Naive thymus-derived CD4-positive, alpha-beta T cell (primary cell): ENCODE results near the gene MED15. TPM values are rescaled to one million over a fixed set of nuclear protein-coding genes. Genes with fewer than 3 reads are reported as not detected.
A peak's percentile ranks its signal among the peaks of the same experiment; 100 is the strongest.
"Not testable (repeated sequence)": the region's sequence is repeated elsewhere in the genome, so short reads cannot be mapped to it uniquely, and the experiment has no call there.

Source experiments
- ATAC-seq: fragments of 150-1000 bp; cut with Tn5 transposase; 2 replicates; pipeline ENCODE4 v1.10.0; 2021; ENCODE audit warnings: mild to moderate bottlenecking, moderate library complexity
- CTCF ChIA-PET: fragments of 350-600 bp; sonication (Branson Sonifier 250); formaldehyde crosslinking; loops from one replicate; lab custom pipeline; 2021; ENCODE audit warnings: antibody characterized with exemption; lab: Charles Lee
- POLR2A ChIA-PET: fragments of 350-600 bp; sonication (Branson Sonifier 250); formaldehyde crosslinking; loops from one replicate; lab custom pipeline; 2021; ENCODE audit warnings: antibody characterized with exemption, inconsistent platforms; lab: Charles Lee
- DNase-seq, 9 donors: peaks; one replicate each; pipeline versions ENCODE4 v3.0.0 to v3.0.0-alpha.2; 2020 to 2022; ENCODE audit warnings: mixed read lengths in 1 of 9
- H3K27ac ChIP-seq: one replicate; pipeline ENCODE4 v1.7.0; 2013; ENCODE audit warnings: mild to moderate bottlenecking, low read depth, low read length, moderate library complexity
- H3K27me3 ChIP-seq, 2 donors: one replicate each; pipeline ENCODE4 v1.7.0; 2013; ENCODE audit warnings: low read length in 2 of 2, mild to moderate bottlenecking in 2 of 2, moderate library complexity in 2 of 2; ENCODE audit not compliant: control insufficient read depth in 2 of 2, insufficient read depth in 2 of 2
- H3K36me3 ChIP-seq, 3 experiments: 1 replicate in 2 of 3; 2 replicates in 1 of 3; pipeline ENCODE4 v1.7.0; 2013; ENCODE audit warnings: low read length in 3 of 3, mild to moderate bottlenecking in 3 of 3, moderate library complexity in 1 of 3; ENCODE audit not compliant: insufficient read depth in 3 of 3, control insufficient read depth in 2 of 3
- H3K4me1 ChIP-seq, 2 donors: one replicate each; pipeline ENCODE4 v1.7.0; 2013; ENCODE audit warnings: low read length in 2 of 2, mild to moderate bottlenecking in 2 of 2, moderate library complexity in 1 of 2; ENCODE audit not compliant: control insufficient read depth in 2 of 2, insufficient read depth in 2 of 2
- H3K4me3 ChIP-seq: 2 replicates; pipeline ENCODE4 v1.7.0; 2013; ENCODE audit warnings: mild to moderate bottlenecking, low read length
- H3K9me3 ChIP-seq, 3 experiments: 1 replicate in 2 of 3; 2 replicates in 1 of 3; pipeline ENCODE4 v1.7.0; 2013; ENCODE audit warnings: low read length in 3 of 3; ENCODE audit not compliant: control insufficient read depth in 2 of 3
- H3K27ac Mint-ChIP-seq, 9 donors: one replicate each; pipeline ENCODE4 v1.8.0; 2020 to 2022; ENCODE audit warnings: mixed read lengths in 9 of 9, mild to moderate bottlenecking in 8 of 9, moderate library complexity in 5 of 9, inconsistent platforms in 2 of 9
- H3K27me3 Mint-ChIP-seq, 5 donors: one replicate each; pipeline ENCODE4 v1.8.0; 2021 to 2022; ENCODE audit warnings: mixed read lengths in 5 of 5, mild to moderate bottlenecking in 1 of 5
- H3K36me3 Mint-ChIP-seq, 5 donors: one replicate each; pipeline ENCODE4 v1.8.0; 2020 to 2022; ENCODE audit warnings: mixed read lengths in 5 of 5, mild to moderate bottlenecking in 3 of 5, inconsistent platforms in 1 of 5
- H3K4me1 Mint-ChIP-seq, 7 donors: one replicate each; pipeline ENCODE4 v1.8.0; 2020 to 2022; ENCODE audit warnings: mixed read lengths in 7 of 7, mild to moderate bottlenecking in 3 of 7, inconsistent platforms in 1 of 7
- H3K4me3 Mint-ChIP-seq, 10 donors: one replicate each; pipeline ENCODE4 v1.8.0; 2020 to 2022; ENCODE audit warnings: mild to moderate bottlenecking in 10 of 10, mixed read lengths in 10 of 10, moderate library complexity in 6 of 10, inconsistent platforms in 2 of 10
- H3K9me3 Mint-ChIP-seq, 11 donors: one replicate each; pipeline ENCODE4 v1.8.0; 2020 to 2022; ENCODE audit warnings: mixed read lengths in 11 of 11, mild to moderate bottlenecking in 4 of 11, inconsistent platforms in 1 of 11, moderate library complexity in 1 of 11
- intact Hi-C, 2 donors: fragments of 100-400 bp; cut with micrococcal nuclease; formaldehyde crosslinking; loops; one replicate each; pipeline ENCODE4 v1.15.1; 2023
- polyA plus RNA-seq, 2 donors: library from polyadenylated mRNA; unstranded; fragments of 300-500 nt; fragmentation: Illumina TruSeq; gene quantifications; one replicate each; pipeline ENCODE4 v1.2.3, GENCODE V29; 2021
- total RNA-seq, 6 experiments: library from RNA in 5 of 6; stranded (reverse) in 5 of 6; gene quantifications; 1 replicate in 5 of 6; 2 replicates in 1 of 6; pipeline ENCODE4 v1.2.3 and lab custom pipeline; 2021 to 2026

Gene MED15
- total and polyA plus RNA-seq, 7 experiments from 2014 or later, result 24.3 to 235 (median 192) TPM

GRCh38 chr22:20591660-20592310 lies 84.4 kb downstream of the MED15 start:
- ChIA-PET CTCF (interaction anchor here (0.6 to 0.8 kb wide), 3 partner anchors 19 to 195 kb away, joined by 3 to 5 read pairs (median 5); no protein-coding TSS in a partner anchor), POLR2A (interaction anchor here (0.6 kb wide), 1 partner anchor 148 kb away, joined by 4 read pairs; no protein-coding TSS in a partner anchor)
- Mint-ChIP-seq H3K36me3 (peaks cover 0 to 2% (median 0%) of the 10 kb centered on the region in 5 donors), H3K4me3 (no peak overlapping the region), H3K9me3 (no peaks in the 10 kb centered on the region), H3K4me1 (peaks cover 0 to 11% (median 7%) of the 10 kb centered on the region in 7 donors), H3K27ac (no peak overlapping the region), H3K27me3 (peaks cover 0 to 4% (median 0%) of the 10 kb centered on the region in 5 donors)
- no peak for ATAC-seq
- Histone ChIP-seq H3K4me3 (no peak overlapping the region), H3K4me1 (no peaks in the 10 kb centered on the region), H3K27me3 (no peaks in the 10 kb centered on the region), H3K36me3 (peaks cover 0 to 12% (median 3%) of the 10 kb centered on the region in 3 experiments), H3K9me3 (no peaks in the 10 kb centered on the region), H3K27ac (no peak overlapping the region)
- DNase-seq, result no peak
- intact Hi-C loops, result no loop called here

- H3K4me1 Mint-ChIP-seq, POLR2A ChIA-PET, H3K36me3 ChIP-seq, H3K27me3 ChIP-seq, ATAC-seq, H3K4me1 ChIP-seq, H3K9me3 Mint-ChIP-seq, H3K9me3 ChIP-seq, H3K27ac ChIP-seq, intact Hi-C loops, DNase-seq, H3K27me3 Mint-ChIP-seq, H3K36me3 Mint-ChIP-seq, H3K4me3 Mint-ChIP-seq, H3K4me3 ChIP-seq: not testable (repeated sequence)
- peak overlapping the region in 4 of 9 donors; percentile 36 to 62 (median 56) for H3K27ac Mint-ChIP-seq
- CTCF ChIA-PET, result interaction anchor here (0.6 to 0.7 kb wide), 2 partner anchors 10 to 71 kb away, joined by 4 to 6 read pairs; no protein-coding TSS in a partner anchor
Measured at GRCh38 chr22:20594038-20594437, 86.6 kb downstream of the MED15 start.

- H3K4me3 Mint-ChIP-seq, intact Hi-C loops, H3K9me3 ChIP-seq, POLR2A ChIA-PET, H3K27me3 Mint-ChIP-seq, H3K27ac ChIP-seq, H3K4me3 ChIP-seq, H3K36me3 Mint-ChIP-seq, H3K4me1 Mint-ChIP-seq, H3K9me3 Mint-ChIP-seq, H3K4me1 ChIP-seq, H3K36me3 ChIP-seq, H3K27me3 ChIP-seq, DNase-seq, ATAC-seq: not testable (repeated sequence)
- peak overlapping the region in 1 of 9 donors; percentile 18 for H3K27ac Mint-ChIP-seq
- CTCF ChIA-PET, result interaction anchor here (0.6 kb wide), 1 partner anchor 9 kb away, joined by 6 read pairs; no protein-coding TSS in a partner anchor
Measured at GRCh38 chr22:20594486-20594885, 87.1 kb downstream of the MED15 start.

GRCh38 chr22:20595461-20595860 lies 88.1 kb downstream of the MED15 start:
- Mint-ChIP-seq H3K27ac (no peak overlapping the region), H3K27me3 (peaks cover 0 to 4% (median 0%) of the 10 kb centered on the region in 5 donors), H3K9me3 (no peaks in the 10 kb centered on the region), H3K4me1 (peaks cover 0 to 7% (median 4%) of the 10 kb centered on the region in 7 donors), H3K4me3 (no peak overlapping the region), H3K36me3 (no peaks in the 10 kb centered on the region)
- ChIA-PET POLR2A (no interaction called here), CTCF (interaction anchor here (0.7 kb wide), 1 partner anchor 20 kb away, joined by 6 read pairs; no protein-coding TSS in a partner anchor)
- Histone ChIP-seq H3K36me3 (no peaks in the 10 kb centered on the region), H3K4me1 (no peaks in the 10 kb centered on the region), H3K27ac (no peak overlapping the region), H3K27me3 (no peaks in the 10 kb centered on the region), H3K4me3 (no peak overlapping the region), H3K9me3 (no peaks in the 10 kb centered on the region)
- intact Hi-C loops, result no loop called here
- ATAC-seq (no peak), DNase-seq (no peak)

- H3K4me1 ChIP-seq, result no peaks in the 10 kb centered on the region
- Mint-ChIP-seq H3K27ac (no peak overlapping the region), H3K36me3 (no peaks in the 10 kb centered on the region), H3K4me3 (no peak overlapping the region), H3K27me3 (peaks cover 0 to 2% (median 0%) of the 10 kb centered on the region in 5 donors), H3K9me3 (no peaks in the 10 kb centered on the region), H3K4me1 (peaks cover 0 to 4% (median 0%) of the 10 kb centered on the region in 7 donors)
- no peaks in the 10 kb centered on the region for H3K27me3 ChIP-seq
- no peak overlapping the region for H3K27ac ChIP-seq
- DNase-seq, result no peak
- POLR2A ChIA-PET, result interaction anchor here (0.5 kb wide), 1 partner anchor 43 kb away, joined by 3 read pairs; no protein-coding TSS in a partner anchor
- no peaks in the 10 kb centered on the region for H3K36me3 ChIP-seq
- CTCF ChIA-PET, result no interaction called here
- H3K4me3 ChIP-seq, result no peak overlapping the region
- no peak for ATAC-seq
- intact Hi-C loops, result no loop called here
- H3K9me3 ChIP-seq, result no peaks in the 10 kb centered on the region
Measured at GRCh38 chr22:20599117-20599516, 91.7 kb downstream of the MED15 start.

- Mint-ChIP-seq H3K27ac (peak overlapping the region in 1 of 9 donors; percentile 59), H3K9me3 (no peaks in the 10 kb centered on the region), H3K4me1 (peaks cover 0 to 6% (median 2%) of the 10 kb centered on the region in 7 donors), H3K36me3 (no peaks in the 10 kb centered on the region), H3K4me3 (no peak overlapping the region), H3K27me3 (peaks cover 0 to 2% (median 0%) of the 10 kb centered on the region in 5 donors)
- intact Hi-C loops, result no loop called here
- DNase-seq, result no peak
- Histone ChIP-seq H3K4me1 (no peaks in the 10 kb centered on the region), H3K9me3 (no peaks in the 10 kb centered on the region), H3K27ac (no peak overlapping the region), H3K27me3 (no peaks in the 10 kb centered on the region), H3K36me3 (no peaks in the 10 kb centered on the region), H3K4me3 (no peak overlapping the region)
- ChIA-PET CTCF (no interaction called here), POLR2A (no interaction called here)
- ATAC-seq, result no peak
Measured at GRCh38 chr22:20600137-20600673, 92.8 kb downstream of the MED15 start.
